ENCODE data around the gene NPAS2.

NPAS2 gene

DNA sequence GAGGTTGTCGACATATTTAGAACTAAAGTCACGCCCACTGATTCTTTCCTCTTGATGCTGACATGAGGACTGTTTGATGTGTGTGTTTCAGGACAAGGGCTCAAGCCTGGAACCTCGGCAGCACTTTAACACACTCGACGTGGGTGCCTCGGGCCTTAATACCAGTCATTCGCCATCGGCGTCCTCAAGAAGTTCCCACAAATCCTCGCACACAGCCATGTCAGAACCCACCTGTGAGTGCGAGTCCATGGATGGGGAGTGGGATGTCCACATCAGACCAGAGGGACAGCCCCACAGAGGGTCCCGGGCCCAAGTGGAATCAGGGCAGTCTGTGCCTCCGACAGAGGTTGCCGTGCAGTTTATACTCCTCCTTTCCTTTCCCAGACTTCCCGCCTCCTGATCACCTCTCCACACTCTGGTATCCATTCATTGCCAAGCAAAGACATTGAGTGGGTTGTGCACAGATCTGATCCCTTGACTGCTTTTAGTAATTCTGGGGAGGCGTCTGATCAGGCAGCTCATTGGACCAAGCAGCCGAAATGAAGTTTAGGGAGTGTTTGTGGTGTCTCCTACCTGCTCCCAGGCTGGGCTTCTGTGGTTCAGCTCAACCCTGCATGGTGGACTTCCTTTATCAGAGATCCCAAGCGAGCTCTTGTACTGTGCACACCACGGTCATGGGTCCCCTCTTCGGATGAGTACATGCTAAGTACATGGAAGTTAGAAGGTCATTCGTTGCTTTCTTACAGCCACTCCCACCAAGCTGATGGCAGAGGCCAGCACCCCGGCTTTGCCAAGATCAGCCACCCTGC is 155.0 kb downstream of the NPAS2 start:
- no peak for DNase-seq

DNA sequence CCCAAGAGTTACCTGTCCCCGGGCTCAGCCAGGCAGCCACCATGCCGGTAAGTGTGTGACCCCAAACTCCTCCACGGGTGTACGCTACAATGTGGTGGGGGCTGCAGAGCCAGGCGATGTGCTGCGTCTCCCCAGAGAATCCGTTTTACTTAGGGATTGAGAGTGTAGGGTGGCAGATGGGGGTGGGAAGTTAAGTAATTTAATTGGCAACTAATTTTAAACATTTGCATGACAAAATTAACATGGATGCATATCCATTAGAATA is 155.5 kb downstream of the NPAS2 start:
- DNase-seq: no peak

DNA sequence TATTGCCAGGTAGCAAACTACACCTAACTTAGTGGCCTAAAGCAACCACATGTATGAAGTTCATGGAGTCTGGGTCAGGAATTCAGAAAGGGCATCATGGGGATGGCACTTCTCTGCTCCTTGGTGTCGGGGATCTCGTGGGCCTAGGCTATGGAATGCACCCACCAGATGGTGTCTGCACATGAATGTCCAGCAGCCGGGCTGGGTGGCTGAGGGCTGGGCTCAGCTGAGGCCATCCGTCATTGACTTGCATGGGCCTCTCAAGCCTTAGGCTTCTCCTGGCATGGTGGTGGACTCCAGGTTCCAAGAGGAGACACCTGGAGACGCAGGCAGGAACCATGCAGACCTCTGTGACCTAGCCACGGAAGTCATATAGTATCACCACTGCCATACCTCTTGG is 156.1 kb downstream of the NPAS2 start:
- DNase-seq: no peak

DNA sequence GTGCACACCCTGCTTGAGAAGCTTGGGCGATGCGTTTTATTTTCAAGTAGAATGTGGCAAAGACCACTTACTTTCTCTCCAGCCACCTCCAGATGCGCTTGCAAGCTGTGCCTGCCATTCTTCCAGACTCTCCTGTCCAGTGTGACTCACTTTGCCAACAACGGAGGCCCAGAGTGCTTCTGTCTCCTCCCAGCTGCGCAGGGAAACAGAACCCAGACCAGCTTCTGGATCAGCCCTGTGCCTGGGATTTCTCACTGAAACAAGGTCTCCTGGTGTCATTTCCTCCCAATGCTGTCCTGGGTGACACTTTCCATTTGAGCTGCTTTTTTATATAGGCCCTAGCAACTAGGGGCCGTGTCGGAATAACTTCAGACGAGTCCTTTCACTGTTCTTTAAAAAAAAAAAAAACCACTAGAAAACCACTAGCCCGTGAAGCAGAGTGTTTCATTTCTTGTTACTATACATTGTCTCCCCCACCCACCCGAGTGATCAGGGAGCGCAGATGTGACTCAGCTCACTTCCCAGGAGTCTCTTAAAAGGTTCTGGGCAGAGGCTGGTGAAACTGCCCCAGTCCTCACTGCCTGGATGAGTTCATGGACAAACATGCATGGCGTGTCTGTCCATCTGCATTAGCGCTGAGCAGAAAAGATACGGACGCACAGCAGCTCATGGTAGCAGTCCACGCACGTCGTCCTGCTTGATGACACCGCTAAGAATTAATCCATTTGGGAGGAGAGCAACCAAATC is 156.9 kb downstream of the NPAS2 start:
- DNase-seq: no peak

DNA sequence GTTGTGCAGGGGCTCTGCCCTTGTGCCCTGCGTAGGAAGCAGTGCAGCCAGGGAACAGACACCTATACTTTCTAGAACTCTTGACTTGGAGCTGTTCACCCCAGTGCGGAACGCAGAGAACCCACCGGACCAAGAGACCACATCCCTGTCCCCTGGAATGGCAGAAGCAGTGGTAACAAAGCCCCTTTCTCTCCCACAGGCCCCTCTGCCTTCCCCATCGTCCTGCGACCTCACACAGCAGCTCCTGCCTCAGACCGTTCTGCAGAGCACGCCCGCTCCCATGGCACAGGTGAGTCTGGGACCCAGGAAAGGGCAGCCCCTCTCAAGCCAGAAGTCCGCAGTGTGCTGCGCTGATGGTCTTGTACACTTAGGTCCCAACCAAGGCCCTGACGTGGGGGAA is 157.6 kb downstream of the NPAS2 start:
- no peak for DNase-seq

DNA sequence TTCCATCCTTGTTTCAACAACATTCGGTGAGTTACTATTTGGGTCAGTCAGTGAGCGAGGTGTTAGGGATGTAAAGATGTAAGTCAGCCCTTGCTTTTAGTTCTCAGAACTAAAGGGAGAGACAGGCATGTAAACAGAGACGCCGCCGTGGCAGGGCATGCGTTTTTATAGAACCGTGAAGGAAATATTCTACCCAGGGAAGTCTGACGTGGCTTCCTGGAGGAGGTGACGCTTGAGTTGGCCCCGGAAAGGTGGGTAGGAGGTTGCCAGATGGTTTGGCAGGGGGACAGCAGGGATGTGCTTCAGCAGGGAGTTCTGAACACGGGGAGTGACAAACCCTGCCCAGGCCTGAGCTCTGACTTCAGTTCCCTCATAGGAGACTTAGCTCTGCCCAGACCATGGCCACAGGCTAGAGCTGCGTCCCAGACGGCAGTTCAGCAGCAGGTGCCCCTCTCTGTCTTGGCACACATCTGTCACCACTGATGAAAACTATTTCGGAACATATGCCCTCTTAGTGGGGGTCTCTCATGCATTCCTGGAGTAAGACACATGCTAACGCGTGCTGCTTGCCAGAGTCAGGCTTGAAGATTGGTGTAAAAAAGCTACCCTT is 158.7 kb downstream of the NPAS2 start:
- no peak for DNase-seq

DNA sequence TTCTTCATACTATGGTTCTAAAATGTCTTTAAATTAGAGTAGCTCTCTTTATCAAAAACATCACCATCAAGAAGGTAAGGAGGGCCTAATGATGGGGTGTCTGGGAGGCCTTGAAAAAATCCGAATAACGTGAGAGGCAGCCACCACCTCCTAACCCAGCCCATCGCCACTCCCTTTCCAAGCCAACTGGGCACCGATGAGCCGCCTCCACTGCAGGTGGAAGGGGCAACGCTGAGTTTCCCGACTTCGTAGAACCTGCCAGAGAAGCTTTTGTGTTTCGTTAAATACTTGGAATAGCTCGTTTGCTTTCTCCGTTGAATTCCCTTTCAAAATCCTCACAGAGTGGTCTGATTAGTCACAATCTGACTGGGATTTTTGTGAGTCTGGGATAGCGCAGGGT is 160.1 kb downstream of the NPAS2 start:
- DNase-seq: no peak

DNA sequence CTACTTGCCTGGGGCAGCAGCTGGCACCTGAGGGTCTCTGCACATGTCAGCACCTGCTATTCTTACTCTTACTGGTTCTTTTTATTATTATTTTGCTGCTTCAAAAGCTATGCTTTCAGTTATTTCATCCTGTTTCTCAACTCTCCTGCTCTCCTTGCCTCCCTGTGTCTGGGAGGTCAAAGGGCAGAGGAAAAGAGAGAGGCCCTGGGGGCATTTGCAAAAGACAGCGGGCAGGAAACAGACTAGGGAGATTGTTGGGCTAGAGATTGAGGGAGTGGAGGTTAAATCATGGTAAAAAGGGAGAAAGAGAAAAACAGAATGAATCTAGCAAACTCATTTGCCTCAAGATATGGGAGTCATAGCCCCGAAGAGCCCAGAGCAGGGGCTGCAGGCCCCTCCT is 161.1 kb downstream of the NPAS2 start:
- DNase-seq: no peak

DNA sequence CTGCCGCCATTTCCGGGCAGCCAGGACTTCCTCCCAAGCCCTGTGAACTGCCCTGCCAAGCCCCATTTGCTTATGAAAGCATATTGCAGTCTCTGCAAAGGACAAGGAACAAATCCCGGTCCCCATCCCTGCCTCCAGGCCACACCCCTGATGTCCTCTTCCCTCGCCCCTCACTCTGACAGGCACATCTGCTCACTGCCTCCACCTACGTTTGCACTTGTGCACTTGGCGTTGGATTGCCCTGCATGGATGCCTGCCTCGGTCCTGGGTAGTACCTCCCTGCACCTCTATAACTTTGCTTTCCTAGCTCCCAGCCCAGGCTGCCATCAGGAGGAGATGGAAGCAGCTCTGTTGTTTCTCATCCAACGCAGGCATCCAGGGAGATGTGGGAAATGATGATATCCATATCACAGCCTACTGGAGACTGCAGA is 162.5 kb downstream of the NPAS2 start:
- peak in 1 of 2 donors; percentile 1 for DNase-seq

DNA sequence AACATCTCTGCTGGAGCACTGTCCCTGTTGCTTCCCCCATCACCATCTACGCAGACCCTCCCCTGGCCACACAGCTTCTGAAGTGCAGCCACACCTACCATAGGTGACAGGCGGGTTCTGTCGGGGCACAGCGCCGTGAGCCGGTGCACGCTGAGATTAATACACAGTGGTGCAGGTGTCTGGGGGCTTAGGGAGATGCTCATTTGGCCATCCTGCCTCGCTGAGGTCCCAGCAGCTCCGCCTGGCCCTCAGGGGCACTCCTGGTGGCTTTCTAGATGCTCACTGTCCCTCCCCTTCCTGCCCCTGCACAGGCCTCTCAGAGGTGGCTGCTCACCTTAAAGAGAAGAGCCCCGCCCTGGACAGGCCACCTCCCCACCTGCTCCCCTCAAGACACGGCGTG is 163.3 kb downstream of the NPAS2 start:
- no peak for DNase-seq

DNA sequence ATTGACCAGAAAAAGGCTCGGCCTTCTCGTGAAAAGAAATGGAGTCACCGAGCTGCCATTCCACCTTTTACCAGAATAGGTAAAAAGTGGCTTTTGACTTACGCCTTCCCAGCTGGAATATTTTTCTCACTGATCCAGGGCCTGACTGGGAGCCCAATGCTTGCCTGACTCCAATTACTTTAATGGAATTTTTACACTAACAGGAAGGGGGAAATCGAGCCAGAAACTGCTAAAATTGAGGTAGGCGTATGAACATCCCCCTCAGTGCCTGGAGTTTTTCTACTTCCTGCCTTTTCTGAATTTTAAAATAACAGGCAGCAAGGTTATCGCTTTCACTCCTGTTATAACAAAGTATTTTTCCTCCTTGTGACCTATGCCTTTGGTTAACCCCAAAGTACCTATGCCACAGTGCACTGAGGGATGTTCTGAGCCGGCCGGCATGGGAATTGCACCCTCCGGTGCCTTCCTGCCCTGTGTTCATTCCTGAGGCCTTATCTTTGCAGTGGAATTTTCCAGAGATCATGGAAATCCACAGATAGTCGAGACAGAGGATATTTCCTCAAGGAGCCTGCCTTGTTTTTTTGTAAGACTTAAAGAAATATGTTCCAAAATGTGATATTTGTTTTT is 163.9 kb downstream of the NPAS2 start:
- peak in 1 of 2 donors; percentile 4 for DNase-seq

DNA sequence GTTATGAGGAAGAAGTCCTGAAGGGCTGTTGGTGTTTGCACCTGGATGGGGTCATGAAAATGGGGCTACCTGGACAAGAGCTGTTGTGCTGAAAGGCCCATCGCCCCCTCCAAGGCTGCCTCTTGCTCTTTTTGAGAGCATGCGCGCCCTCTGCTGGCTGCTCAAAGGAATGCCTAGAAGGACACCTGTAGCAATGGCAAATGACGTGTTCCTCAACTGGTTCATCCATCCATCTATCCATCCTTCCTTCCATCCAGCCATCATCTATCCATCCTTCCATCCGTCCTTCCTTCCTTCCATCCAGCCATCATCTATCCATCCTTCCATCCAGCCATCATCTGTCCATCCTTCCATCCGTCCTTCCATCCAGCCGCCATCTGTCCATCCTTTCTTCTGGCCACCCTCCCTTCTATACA is 165.0 kb downstream of the NPAS2 start:
- DNase-seq: peak; percentile 49 to 50

DNA sequence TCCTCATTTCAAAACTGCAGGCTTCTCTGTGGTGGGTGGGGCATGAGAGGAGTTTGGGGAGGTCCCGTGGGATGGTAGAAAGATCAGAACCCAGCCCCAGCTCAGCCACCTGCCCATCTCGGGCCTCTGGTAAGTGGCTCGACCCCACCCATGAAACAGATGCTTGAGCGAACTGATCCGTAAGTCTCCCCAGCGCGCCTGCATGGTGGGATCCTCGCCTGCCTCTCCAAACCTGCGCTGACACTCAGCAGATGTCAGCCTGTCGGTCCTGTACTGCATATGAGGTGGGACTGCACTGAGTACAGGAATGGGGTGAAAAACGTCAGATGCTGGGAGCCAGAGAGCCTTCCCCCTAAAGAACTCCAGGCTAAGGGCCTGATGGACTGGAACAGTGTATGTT is 166.2 kb downstream of the NPAS2 start:
- no peak for DNase-seq

DNA sequence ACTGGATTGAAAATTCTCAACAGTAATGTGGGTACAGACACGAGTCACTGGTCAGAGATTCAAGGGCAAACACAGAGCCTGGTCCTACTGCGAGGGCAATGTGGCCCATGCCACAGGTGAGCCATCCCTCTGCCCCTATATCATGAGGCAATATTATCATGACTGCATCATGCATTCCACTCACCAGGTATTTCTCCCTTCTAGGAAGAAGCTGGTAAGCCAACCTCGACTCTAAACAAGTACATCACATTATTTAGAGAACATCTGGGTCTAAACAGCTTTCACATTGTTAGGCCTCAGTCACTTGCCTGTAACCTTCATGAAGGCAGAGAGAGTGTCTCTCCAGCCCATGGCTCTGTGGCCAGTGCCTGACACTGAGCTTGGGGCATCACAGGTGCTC is 167.6 kb downstream of the NPAS2 start:
- DNase-seq: no peak

DNA sequence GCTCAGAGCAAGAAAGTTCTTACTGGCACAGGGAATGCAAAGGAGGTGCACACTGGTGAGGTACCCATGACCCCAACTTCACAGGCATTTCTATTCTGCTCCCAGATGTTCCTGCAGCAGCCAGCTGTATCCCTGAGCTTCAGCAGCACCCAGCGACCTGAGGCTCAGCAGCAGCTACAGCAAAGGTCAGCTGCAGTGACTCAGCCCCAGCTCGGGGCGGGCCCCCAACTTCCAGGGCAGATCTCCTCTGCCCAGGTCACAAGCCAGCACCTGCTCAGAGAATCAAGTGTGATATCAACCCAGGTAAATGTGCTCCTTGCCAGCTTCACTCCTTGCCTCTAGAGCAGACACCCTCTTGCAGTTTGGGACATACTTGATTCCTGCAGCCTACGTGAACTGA is 168.0 kb downstream of the NPAS2 start:
- no peak for DNase-seq

DNA sequence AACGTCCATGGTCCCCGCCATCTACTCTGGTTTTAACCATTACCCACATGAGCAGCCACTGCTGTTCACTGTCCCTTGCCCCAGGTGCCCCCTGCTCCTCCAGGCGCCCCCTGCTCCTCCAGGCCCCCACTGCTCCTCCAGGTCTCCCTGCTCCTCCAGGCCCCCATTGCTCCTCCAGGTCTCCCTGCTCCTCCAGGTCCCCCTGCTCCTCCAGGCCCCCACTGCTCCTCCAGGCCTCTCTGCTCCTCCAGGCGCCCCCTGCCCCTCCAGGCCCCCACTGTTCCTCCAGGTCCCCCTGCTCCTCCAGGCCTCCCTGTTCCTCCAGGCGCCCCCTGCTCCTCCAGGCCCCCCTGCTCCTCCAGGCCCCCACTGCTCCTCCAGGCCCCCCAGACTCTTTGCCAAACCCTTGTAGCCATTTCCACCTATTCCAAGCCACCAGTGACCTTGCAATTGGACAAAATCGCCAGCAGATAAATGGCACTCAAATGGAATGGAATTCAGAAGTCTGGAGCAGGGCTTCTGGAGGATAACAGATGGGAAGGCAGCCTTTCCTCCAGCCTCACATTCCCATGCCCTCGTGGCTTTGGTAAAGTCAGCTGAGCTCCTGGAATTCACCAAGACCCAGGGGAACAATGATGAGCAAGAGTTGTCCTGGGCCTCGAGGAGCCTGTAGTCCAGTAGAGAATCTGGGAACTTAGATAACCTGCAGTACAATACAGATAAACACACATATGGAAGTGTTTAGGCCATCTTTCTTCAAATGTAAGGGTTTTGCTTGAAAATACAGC is 168.9 kb downstream of the NPAS2 start:
- DNase-seq: no peak

DNA sequence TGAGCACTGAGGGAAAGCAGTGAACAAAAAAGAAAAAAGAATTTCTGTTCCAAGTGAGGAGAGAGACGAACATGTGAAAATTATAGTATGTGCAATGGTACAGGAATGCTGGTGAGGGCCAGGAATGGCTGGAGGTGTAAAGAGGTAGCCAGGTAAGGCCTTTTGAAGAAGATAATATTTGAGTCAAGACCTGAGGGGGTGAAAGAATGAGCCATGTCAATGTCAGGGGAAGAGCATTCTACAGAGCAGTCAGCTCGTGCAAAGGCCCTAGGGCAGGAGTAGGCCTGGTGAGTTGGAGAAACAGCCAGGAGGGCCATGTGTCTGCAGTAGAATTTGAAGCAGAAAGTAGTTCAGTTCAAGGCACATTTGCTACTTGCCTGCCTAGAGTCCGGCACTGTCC is 169.7 kb downstream of the NPAS2 start:
- DNase-seq: no peak

DNA sequence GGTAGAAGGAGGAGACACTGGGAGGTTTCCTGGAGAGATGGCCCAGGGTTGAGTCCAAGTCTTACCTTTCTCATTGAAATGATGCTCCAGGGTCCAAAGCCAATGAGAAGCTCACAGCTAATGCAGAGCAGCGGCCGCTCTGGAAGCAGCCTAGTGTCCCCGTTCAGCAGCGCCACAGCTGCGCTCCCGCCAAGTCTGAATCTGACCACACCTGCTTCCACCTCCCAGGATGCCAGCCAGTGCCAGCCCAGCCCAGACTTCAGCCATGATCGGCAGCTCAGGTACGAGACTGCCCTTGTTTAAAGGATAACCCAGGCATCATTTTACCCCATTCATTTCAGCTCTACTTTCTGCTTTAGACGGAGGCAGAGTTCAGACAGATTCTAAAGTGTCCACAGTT is 170.2 kb downstream of the NPAS2 start:
- no peak for DNase-seq

DNA sequence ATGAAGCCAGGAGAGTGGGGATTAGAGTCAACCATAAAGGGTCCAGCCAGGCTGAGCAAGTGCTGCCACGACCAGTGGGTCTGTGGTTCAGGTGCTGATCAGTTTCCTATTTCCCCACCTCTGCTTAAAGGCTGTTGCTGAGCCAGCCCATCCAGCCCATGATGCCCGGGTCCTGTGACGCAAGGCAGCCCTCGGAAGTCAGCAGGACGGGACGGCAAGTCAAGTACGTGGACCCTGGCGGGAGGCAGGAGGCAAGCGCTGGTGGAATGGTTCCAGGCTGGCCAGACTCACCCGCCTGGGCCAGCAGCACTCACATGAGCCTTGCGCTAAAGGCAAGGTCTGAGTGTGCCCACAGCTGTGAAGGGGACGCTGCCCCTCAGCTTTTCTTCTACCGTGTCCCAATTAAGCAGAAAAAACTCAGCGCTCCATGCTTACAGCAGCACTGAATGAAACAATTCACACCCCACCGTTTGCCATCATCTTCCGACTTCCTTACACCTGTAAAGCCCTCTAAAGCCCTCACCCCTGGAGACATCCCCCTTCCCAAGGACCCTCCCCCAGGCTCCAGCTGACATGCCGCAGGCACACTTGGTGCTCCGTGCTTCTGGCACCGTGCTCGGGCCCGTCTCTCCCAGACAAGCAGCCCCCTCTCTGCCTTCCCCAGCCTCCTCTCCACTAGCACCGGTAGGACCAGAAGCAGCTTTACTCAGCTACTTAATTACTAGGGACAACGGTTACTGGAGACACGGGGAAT is 170.9 kb downstream of the NPAS2 start:
- no peak for DNase-seq

DNA sequence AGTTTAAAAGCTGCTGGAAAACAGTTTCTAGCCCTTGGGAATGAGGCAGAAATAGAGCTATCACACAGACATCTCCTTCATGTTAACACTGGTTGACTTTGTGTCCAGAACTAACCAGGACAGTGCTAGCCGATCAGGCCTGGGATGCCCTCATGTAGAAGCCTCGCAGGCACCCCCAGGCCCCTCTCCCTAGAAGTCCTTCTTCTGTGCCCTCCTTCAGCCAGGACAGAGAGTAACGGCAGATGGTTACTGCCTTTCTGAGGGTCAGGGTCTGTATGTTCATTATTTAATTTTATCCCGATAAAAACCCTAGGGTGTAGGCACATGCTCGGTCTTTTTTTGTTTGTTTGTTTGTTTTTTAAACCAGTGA is 171.4 kb downstream of the NPAS2 start:
- no peak for DNase-seq

DNA sequence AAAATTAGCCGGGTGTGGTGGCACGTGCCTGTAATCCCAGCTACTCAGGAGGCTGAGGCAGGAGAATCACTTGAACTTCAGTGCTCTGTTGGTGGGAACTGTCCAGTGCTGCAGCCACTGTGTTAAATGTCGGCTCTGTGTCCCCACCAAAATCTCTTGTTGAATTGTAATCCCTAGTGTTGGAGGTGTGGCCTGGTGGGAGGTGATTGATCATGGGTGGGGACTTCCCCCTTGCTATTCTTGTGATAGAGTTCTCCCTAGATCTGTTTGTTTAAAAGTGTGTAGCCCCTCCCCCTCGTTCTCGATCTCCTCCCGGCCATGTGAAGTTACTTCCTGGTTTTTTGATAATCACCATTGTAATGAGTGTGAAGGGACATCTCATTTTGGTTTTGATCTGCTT is 172.3 kb downstream of the NPAS2 start:
- DNase-seq: no peak

DNA sequence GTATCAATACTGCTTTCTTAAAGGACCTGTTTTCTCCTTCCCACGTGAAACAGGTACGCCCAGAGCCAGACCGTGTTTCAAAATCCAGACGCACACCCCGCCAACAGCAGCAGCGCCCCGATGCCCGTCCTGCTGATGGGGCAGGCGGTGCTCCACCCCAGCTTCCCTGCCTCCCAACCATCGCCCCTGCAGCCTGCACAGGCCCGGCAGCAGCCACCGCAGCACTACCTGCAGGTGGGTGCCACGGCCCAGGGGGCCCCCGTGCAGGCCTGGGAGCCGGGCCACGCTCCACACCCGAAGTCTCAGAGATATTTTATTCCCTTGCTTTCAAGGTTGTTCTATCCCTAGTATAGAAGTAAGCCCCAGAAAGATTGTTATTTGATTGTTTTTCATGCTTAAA is 173.4 kb downstream of the NPAS2 start:
- no peak for DNase-seq
